HG03565 (cell line): ENCODE data around the gene AIFM1.
A peak's percentile ranks its signal among the peaks of the same experiment; 100 is the strongest.

Experiments used
- ATAC-seq: cut with Tn5 transposase; IDR thresholded peaks from one replicate; pipeline ENCODE4 v1.9.1; 2021; ENCODE audit warnings: mild to moderate bottlenecking, moderate library complexity; ENCODE audit not compliant: unreplicated experiment

AIFM1 gene

GRCh38 chrX:130171446-130172126 lies 5.9 kb upstream of the AIFM1 start, which contains the start of gene RAB33A:
TSS of gene RAB33A (plus strand) at chrX:130171962. CDS start at chrX:130172063, 101 bp downstream.
- no peak for ATAC-seq

- peak; percentile 61 for ATAC-seq
These were observed 5.3 kb upstream of the AIFM1 start for GRCh38 chrX:130170752-130171445.

GRCh38 chrX:130167040-130167439 lies 1.4 kb upstream of the AIFM1 start:
- no peak for ATAC-seq

- ATAC-seq = no peak
These were observed 799 bp upstream of the AIFM1 start for GRCh38 chrX:130166503-130166777.

- ATAC-seq = peak; percentile 15
These were observed 399 bp downstream of the AIFM1 start for GRCh38 chrX:130165181-130165702.

GRCh38 chrX:130163398-130163797 lies 2.2 kb downstream of the AIFM1 start:
- ATAC-seq = no peak

- ATAC-seq = no peak
These were observed 3.4 kb downstream of the AIFM1 start for GRCh38 chrX:130162094-130162735.

- no peak for ATAC-seq
These were observed 5.9 kb downstream of the AIFM1 start for GRCh38 chrX:130159776-130160175.

- no peak for ATAC-seq
These were observed 7.3 kb downstream of the AIFM1 start for GRCh38 chrX:130158311-130158710.

- no peak for ATAC-seq
These were observed 10.1 kb downstream of the AIFM1 start for GRCh38 chrX:130155564-130155963.

GRCh38 chrX:130147631-130148030 lies 18.0 kb downstream of the AIFM1 start:
- ATAC-seq = no peak

GRCh38 chrX:130145123-130145522 lies 20.5 kb downstream of the AIFM1 start:
- no peak for ATAC-seq

- ATAC-seq = no peak
These were observed 21.1 kb downstream of the AIFM1 start for GRCh38 chrX:130144509-130144908.

GRCh38 chrX:130139474-130140201 lies 26.0 kb downstream of the AIFM1 start:
- ATAC-seq = no peak

- ATAC-seq = no peak
These were observed 28.7 kb downstream of the AIFM1 start for GRCh38 chrX:130136961-130137360.

- ATAC-seq = no peak
These were observed 29.1 kb downstream of the AIFM1 start for GRCh38 chrX:130136496-130136895.

- no peak for ATAC-seq
These were observed 34.7 kb downstream of the AIFM1 start for GRCh38 chrX:130130990-130131389.

GRCh38 chrX:130125091-130125874 lies 40.4 kb downstream of the AIFM1 start:
- no peak for ATAC-seq

- ATAC-seq = no peak
These were observed 41.1 kb downstream of the AIFM1 start for GRCh38 chrX:130124577-130124976.

- no peak for ATAC-seq
These were observed 44.2 kb downstream of the AIFM1 start for GRCh38 chrX:130121505-130121800.
